SIG-M5 (cell line): Measurements from ENCODE around the gene AFAP1.

Experiments used
- DNase-seq: peaks from one replicate; lab custom pipeline; 2025; lab: John Stamatoyannopoulos, UW

Gene AFAP1

GRCh38 chr4:7736436-7737267 is 203.0 kb downstream of the AFAP1 start:
- no peak for DNase-seq

DNA sequence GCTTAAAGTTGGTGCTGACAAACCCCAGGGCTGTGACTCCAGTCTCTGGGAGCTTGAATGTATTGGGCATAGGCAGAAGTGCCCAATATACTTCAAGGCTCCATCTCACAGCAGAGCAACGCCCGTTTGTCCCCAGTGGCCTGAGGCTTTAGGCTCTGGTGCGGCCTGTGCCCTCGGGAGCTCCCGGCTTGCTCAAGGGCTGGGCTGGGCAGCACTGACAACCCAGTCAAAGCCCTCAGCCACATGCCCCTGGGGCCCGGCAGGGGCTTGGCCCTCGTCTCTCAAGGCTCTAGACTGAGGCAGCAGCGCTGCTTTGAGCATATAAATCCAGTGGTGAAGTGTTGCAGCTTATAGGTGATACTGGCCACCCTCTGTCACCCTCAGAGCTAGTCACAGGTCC is 203.7 kb downstream of the AFAP1 start:
- DNase-seq: no peak

DNA sequence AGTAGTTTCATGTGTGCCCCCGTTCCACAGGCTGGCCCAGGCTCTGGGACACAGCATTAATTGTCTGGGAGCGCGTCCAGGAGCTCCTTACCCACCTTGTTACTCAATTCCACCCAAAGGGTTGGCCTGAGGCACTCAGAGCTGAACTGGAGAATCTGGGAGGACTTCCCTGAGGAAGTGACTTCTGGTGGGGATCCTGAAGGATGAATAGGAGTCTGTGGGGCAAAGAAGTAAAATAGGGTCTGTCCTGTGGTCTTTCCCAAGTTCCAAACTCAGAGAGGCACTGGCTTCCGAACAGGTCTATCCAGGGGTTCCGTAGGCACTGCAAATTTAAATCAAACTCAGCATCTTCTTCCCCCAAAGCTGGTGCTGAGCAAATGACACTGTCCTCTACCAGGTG is 204.3 kb downstream of the AFAP1 start:
- DNase-seq: no peak

- DNase-seq: no peak
These were observed 204.9 kb downstream of the AFAP1 start for GRCh38 chr4:7734651-7735260.

DNA sequence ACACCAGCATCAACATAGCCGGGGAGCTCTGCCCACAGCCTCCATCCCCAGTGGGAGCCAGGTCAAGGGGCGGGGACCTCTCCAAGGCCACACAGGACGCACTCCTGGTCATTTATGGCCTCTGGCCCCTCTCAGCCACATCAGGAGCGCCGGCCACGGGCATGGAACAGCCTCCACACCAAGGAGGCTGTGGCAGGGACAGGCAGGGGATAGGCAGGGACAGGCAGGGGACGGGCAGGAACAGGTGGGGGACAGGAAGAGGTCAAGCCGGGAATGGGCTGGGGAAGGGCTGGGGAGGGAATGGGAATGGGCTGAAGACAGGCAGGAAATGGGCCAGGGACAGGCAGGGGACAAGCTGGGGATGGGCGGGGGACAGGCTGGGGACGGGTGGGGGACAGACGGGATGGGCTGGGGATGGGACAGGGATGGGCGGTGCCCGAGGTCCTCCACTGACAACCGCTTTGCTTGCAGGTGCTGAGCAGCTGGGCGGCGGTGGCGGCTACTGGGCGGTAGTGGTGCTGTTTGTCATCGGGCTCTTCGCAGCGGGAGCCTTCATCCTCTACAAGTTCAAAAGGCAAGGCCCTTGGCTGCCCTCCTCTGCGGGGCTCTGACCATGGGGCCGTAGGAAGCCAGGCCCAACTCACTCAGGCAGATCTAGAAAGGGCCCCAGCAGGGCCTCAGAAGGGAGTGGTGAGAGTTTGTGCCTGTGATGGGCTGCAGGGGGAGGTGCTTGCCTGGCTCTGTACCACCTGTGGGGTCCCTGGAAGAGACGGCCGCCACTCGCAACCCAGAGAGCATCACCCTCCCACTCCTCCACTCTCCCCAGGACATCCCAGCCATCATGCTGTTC is 205.6 kb downstream of the AFAP1 start:
- DNase-seq: no peak

DNA sequence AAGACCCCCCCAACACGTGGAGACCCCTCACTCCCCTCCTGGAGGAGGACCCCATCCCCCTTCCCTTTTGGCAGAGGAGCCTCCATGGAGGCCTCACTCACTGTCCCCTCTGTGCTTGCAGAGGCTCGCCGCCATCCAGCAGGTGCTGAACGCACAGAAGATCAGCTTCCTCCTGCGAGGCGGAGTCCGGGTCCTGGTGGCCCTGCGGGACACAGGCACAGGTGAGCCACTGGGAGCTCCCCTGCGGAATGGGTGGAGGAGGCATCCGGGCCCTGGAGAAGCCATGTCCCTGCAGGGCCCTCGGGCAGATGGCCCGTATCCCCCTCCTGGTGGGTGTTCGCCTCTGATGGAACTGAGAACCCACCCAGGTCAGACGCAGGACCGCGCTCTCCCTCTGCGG is 206.5 kb downstream of the AFAP1 start:
- DNase-seq: no peak

GRCh38 chr4:7732263-7732662 is 207.4 kb downstream of the AFAP1 start:
- DNase-seq: no peak

DNA sequence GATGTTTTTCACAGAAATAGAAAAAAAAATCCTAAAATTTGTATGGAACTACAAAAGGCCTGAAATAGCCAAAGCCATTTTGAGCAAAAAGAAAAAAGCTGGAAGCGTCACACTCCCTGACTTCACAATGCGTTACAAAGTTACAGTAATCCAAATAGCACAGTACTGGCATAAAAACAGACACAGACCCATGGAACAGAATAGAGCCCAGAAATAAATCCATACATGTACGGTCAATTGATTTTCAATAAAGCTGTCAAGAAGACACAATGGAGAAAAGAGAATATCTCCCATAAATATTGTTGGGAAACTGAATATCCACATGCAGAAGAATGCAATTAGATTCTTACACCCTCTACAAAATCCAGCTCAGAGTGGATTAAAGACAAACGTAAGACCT is 208.2 kb downstream of the AFAP1 start:
- no peak for DNase-seq

- no peak for DNase-seq
These were observed 211.9 kb downstream of the AFAP1 start for GRCh38 chr4:7727749-7728148.

DNA sequence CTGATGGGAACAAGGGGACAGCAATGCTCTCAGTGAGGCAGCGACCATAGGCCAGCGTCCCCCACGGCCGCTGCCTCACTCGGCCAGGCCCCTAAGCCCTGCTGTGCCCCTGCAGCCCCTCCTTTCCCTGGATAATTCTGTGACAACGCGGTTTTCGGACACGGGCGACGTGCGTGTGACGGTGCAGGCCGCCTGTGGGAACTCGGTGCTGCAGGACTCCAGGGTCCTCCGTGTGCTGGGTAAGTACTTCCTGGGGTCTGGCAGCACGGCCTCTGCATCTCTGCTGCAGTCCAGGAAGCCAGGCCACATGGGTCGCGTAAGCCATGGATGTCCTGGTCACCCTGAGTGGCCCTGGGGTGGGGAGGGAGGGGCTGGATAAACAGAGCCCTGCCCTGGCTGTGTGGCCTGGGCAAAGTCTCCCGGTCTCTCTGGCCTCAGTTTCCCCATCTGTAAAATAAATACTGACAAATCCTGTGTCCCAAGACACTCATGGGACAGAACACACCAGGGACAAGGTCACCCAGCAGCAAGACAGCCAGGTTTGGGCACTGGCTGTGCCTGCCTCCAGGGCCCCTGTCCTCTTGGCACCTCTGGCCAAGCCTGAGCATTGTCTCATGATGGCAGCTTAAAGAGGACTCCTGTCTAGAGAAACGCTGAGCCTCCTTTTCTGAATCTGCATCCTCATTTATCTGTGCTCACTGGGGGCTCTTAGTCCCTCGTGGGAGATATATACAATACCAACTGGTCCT is 212.8 kb downstream of the AFAP1 start:
- DNase-seq: no peak

DNA sequence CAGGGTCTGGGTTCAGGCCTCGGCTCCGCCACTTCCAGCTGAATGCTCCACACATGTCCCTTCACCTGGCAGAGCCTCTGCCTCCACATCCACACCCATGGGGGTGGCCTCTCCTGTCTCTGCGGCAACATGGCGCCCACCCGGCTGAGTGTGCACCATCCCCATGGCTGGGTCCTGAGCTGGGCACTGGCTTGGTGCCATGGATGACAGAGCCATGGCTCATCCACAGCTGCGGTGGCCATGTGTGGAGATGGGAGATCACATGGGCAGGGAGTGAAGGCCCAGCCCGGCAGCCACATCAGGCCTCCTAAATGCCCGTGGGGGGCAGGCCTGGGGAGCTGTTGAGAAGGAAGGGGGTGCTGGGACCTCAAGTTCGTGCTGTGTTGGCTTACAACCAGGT is 213.7 kb downstream of the AFAP1 start:
- DNase-seq: no peak

- DNase-seq: no peak
These were observed 216.0 kb downstream of the AFAP1 start for GRCh38 chr4:7723625-7724024.

DNA sequence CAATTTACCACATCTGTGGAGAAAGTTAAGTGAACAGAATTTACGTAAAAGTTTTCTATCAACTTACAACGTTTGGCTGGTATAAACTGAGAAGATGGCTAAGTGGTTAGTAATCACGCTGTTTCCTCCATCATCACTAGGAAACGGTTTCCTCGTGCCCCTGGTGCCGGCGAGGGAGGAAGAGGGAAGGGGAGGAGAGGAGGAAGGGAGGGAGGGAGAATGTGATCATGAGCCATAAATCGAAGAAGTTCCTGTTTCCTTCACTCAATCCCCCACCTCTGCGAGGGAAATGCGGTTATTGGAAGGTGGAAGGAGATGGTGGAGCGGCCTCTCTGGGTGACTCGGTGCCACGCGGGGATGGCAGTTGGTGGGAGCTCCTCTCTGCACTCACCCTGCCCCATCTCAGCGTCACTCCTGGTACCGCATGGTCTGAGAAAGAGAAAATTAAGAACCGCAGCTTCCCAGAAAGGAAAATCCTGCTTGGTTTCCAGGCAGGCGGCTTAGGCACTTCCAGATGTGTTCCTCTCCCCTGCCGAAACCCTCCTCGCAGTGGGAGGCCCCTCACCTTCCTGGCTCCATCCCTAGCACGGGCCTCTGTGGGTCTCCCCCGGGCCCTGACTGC is 216.8 kb downstream of the AFAP1 start:
- DNase-seq: no peak

- no peak for DNase-seq
These were observed 217.6 kb downstream of the AFAP1 start for GRCh38 chr4:7721984-7722551.

DNA sequence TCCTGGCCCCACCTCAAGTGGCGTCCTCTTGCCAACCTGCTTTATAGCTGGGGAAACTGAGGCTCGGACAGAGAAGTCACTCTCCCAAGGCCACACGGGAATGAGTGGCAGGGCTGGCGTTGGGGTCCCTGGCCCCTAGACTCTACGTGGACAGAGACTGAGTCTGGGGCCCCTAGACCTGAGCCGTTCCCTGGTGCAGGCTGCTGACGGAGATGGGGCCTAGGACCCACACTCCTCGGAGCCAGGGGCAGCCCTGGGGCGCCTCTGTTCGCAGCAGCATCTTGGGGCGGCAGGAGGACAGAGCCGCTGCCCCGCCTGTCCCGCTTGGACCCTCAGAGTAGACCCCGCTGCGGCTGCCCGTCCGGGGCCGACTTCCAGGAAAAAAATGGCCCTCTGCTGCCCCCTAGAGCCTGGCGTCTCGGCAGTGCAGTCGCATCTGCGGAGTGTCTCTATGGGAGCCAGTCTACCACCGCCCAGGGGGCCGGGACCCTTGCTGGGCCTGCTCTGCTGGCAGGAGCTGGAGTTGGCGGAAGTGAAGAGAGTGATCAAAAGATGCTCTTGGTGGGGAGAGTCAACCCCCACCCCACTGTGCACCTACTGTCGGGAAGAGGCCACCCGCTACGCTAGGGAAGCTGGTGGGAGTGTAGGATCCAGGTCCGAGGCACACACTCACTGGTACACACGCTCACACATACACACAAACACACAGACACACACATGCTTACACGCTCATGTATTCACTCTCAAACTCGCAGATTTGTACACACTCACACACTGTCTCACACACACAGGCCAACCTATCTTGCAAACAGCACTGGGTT is 220.1 kb downstream of the AFAP1 start:
- DNase-seq: no peak

DNA sequence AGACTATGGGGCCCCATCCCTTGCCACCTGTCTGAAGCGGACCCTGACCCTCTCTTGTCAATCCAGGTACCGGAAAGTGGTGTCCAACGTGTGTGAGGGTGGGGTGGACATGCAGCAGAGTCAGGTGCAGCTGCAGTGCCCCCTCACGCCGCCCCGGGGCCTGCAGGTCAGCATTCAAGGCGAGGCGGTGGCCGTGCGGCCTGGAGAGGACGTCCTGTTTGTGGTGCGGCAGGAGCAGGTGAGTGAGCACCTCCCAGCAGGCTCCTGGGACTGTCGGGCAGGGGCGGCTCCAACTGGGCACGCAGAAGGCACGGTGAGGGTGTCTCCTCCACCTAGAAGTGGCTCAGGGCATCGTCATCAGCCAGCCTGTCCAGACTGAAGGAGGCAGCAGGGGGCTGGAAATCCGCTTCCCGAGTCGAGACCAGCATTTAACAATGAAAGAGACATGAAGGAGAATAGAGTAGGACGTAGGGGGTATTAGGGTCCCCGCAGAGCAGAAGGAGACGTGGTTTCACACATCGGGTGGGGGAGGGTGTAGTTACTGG is 221.6 kb downstream of the AFAP1 start:
- DNase-seq: no peak

- no peak for DNase-seq
These were observed 222.5 kb downstream of the AFAP1 start for GRCh38 chr4:7717161-7717560.

DNA sequence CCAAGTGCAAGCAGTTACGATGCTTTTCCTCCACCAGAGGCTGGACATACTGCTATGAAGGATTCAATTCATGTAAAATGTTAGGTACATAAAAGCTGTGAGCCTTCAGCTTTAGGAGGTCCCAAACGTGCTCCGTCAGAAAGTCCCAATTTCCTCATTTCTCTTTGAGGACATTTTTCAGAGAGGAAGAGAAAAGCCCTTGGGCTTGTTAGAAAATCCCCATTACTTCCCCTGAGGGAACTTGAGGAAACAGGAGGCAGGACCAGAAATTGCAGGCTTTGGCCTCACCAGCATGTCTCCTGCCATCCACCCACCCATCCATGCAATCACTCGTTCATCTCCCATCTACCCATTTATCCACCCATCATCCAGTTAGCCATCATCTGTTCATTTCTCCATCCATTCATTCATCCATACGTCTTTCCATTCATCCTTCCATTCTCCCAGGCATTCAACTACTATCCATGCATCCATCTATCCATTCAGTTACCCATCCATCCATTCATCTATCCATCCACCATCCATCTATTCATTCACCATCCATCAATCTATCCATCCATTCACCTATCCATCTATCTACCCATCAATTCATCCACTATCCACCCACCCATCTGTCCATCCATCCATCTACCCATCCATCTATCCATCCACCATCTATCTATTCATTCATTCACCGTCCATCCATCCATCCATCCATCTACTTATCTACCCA is 223.5 kb downstream of the AFAP1 start:
- no peak for DNase-seq

DNA sequence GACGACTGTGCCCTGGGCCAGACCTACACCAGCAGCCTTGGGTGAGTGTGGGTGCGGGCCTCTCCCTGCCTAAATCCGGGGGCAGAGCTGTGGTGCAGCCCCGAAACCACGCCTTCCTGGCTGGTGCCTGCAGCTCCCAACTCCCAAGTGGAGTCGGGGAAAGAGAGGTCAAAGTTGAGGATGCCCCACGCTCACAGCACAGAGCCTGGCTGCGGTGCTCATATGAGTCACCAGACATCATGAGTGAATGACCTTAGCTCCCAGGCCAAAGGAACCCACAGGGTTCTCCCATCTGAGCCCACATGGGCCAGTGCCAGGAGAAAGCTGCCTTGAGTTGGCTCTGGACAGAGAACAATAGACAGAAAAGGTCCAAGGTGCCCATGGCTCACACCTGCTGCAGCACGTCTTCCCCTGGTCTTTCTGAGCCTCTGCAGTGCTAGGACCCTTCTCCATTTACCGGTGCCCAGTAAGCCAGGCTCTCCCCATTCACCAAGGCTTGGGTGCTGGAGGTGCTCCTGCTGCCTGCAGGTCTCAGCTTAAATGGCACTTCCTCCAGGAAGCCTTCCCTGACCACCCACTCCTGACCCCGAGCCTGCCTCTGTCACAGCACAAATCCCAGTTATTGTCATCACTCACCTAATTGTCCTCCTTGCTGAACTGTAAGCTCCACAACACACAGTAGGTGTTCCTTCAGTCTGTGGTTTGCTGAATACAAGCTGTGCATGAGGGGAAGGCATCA is 224.2 kb downstream of the AFAP1 start:
- no peak for DNase-seq
